WTC11 (cell line): ENCODE data around the gene PPM1G. TPM values are rescaled to one million over a fixed set of nuclear protein-coding genes. Genes with fewer than 3 reads are reported as not detected.

Source experiments
- ATAC-seq: fragments of 200-7000 bp; cut with Tn5 transposase; 2 replicates; pipeline ENCODE4 v1.10.0; 2021; ENCODE audit warnings: mild to moderate bottlenecking, moderate library complexity
- CTCF ChIA-PET: fragments of 300-600 bp; sonication (Branson Sonifier 250); formaldehyde crosslinking; loops from one replicate; lab custom pipeline; 2021; ENCODE audit warnings: antibody characterized with exemption; lab: Charles Lee
- POLR2A ChIA-PET: fragments of 350-600 bp; sonication (Branson Sonifier 250); formaldehyde crosslinking; loops from one replicate; lab custom pipeline; 2021; ENCODE audit warnings: antibody characterized with exemption; lab: Charles Lee
- DNase-seq: peaks from one replicate; pipeline ENCODE4 v3.0.0; 2021; ENCODE audit warnings: low spot score
- H3K27ac Mint-ChIP-seq: 2 replicates; pipeline ENCODE4 v1.8.0; 2021; ENCODE audit warnings: mixed read lengths
- H3K27me3 Mint-ChIP-seq: 2 replicates; pipeline ENCODE4 v1.8.0; 2021; ENCODE audit warnings: low read depth, mild to moderate bottlenecking, moderate library complexity, mixed read lengths
- H3K36me3 Mint-ChIP-seq: 2 replicates; pipeline ENCODE4 v1.8.0; 2021; ENCODE audit warnings: mixed read lengths
- H3K4me1 Mint-ChIP-seq: 2 replicates; pipeline ENCODE4 v1.8.0; 2022; ENCODE audit warnings: mixed read lengths
- H3K4me3 Mint-ChIP-seq: 2 replicates; pipeline ENCODE4 v1.8.0; 2021; ENCODE audit warnings: mild to moderate bottlenecking, moderate library complexity, mixed read lengths
- H3K9me3 Mint-ChIP-seq: 2 replicates; pipeline ENCODE4 v1.8.0; 2021; ENCODE audit warnings: mixed read lengths
- AFF4 ChIP-seq: sonication (generic); formaldehyde crosslinking; IDR thresholded peaks from 2 replicates; pipeline ENCODE4 v1.8.1; 2023; ENCODE audit warnings: mild to moderate bottlenecking, missing genetic modification reagents, borderline replicate concordance
- ARID4B ChIP-seq: sonication (generic); formaldehyde crosslinking; IDR thresholded peaks from 2 replicates; pipeline ENCODE4 v1.8.0; 2023; ENCODE audit warnings: missing genetic modification reagents, mild to moderate bottlenecking, borderline replicate concordance
- ATF6 ChIP-seq: sonication (generic); formaldehyde crosslinking; IDR thresholded peaks from 2 replicates; pipeline ENCODE4 v1.8.1; 2023; ENCODE audit warnings: mild to moderate bottlenecking, missing genetic modification reagents
- CTCF ChIP-seq: fragments of 200-600 bp; IDR thresholded peaks from 2 replicates; pipeline ENCODE4 v1.8.0; 2022; ENCODE audit warnings: antibody characterized with exemption
- FOXK1 ChIP-seq: sonication (generic); formaldehyde crosslinking; IDR thresholded peaks from 2 replicates; pipeline ENCODE4 v1.8.0; 2022; ENCODE audit warnings: mild to moderate bottlenecking, moderate library complexity, missing genetic modification reagents
- FOXP4 ChIP-seq: sonication (generic); formaldehyde crosslinking; IDR thresholded peaks from 2 replicates; pipeline ENCODE4 v1.8.0; 2022; ENCODE audit warnings: mild to moderate bottlenecking, missing genetic modification reagents
- IRF1 ChIP-seq: sonication (generic); formaldehyde crosslinking; IDR thresholded peaks from 2 replicates; pipeline ENCODE4 v1.8.0; 2023; ENCODE audit warnings: missing genetic modification reagents
- JUN ChIP-seq: sonication (generic); formaldehyde crosslinking; IDR thresholded peaks from 2 replicates; pipeline ENCODE4 v1.8.0; 2023; ENCODE audit warnings: mild to moderate bottlenecking, missing genetic modification reagents
- KAT7 ChIP-seq: sonication (generic); formaldehyde crosslinking; IDR thresholded peaks from 2 replicates; pipeline ENCODE4 v1.8.1; 2023; ENCODE audit warnings: missing genetic modification reagents, mild to moderate bottlenecking, borderline replicate concordance
- MLX ChIP-seq: sonication (generic); formaldehyde crosslinking; IDR thresholded peaks from 2 replicates; pipeline ENCODE4 v1.8.1; 2023; ENCODE audit warnings: mild to moderate bottlenecking, missing genetic modification reagents, moderate library complexity
- NR3C1 ChIP-seq: sonication (generic); formaldehyde crosslinking; conservative IDR thresholded peaks from 2 replicates; pipeline ENCODE4 v1.8.1; 2023; ENCODE audit warnings: low read depth, mild to moderate bottlenecking, missing genetic modification reagents
- USF1 ChIP-seq: sonication (generic); formaldehyde crosslinking; IDR thresholded peaks from 2 replicates; pipeline ENCODE4 v1.8.0; 2022; ENCODE audit warnings: mild to moderate bottlenecking, missing genetic modification reagents
- ZNF425 ChIP-seq: fragments of 250-450 bp; sonication (Bioruptor Pico); conservative IDR thresholded peaks from 2 replicates; pipeline ENCODE4 v1.9.0; 2021; ENCODE audit warnings: mild to moderate bottlenecking
- ZNF671 ChIP-seq: fragments of 250-450 bp; sonication (Bioruptor Pico); IDR thresholded peaks from 2 replicates; pipeline ENCODE4 v1.8.0; 2021; ENCODE audit warnings: mild to moderate bottlenecking
- total RNA-seq: library from RNA; stranded (reverse); gene quantifications from 3 replicates; pipeline ENCODE4 v1.2.3, GENCODE V29; 2021

PPM1G gene
- total RNA-seq, 1 experiment from 2014 or later: 193 TPM

GRCh38 chr2:27428213-27428977 lies 19.0 kb upstream of the PPM1G start, which contains the start of gene NRBP1 (continued):
- TF ChIP-seq FOXP4 (CRISPR knock-in tag) (peak; percentile 56), IRF1 (CRISPR knock-in tag) (peak; percentile 19; the same call in 1 of the 2 replicates), FOXK1 (CRISPR knock-in tag) (peak; percentile 83), AFF4 (CRISPR knock-in tag) (peak; percentile 53; the same call in 1 of the 2 replicates)

- Mint-ChIP-seq H3K4me1 (peaks cover 21% of the 10 kb centered on the region), H3K27me3 (no peaks in the 10 kb centered on the region; the same call in 1 of the 2 replicates), H3K9me3 (no peaks in the 10 kb centered on the region), H3K36me3 (no peaks in the 10 kb centered on the region; the same call in 1 of the 2 replicates), H3K4me3 (peak overlapping the region; percentile 91), H3K27ac (peak overlapping the region; percentile 93)
- CTCF ChIA-PET: interaction anchor here (3.1 to 4.4 kb wide), 2 partner anchors 19 to 256 kb away, joined by 13 to 52 read pairs; partner anchors contain the start of gene PPM1G
- POLR2A ChIA-PET: interaction anchor here (0.6 to 4.1 kb wide), 3 partner anchors 18 to 501 kb away, joined by 3 to 28 read pairs (median 3); partner anchors contain the start of gene PPM1G
- ATAC-seq (no peak), DNase-seq (no peak)
- TF ChIP-seq ATF6 (CRISPR knock-in tag) (no peak), KAT7 (CRISPR knock-in tag) (no peak), USF1 (CRISPR knock-in tag) (no peak), MLX (no peak), ARID4B (no peak), NR3C1 (no peak), ZNF671 (CRISPR knock-in tag) (no peak), JUN (no peak), ZNF425 (CRISPR knock-in tag) (no peak), CTCF (no peak)
Measured at GRCh38 chr2:27427863-27428212, 18.4 kb upstream of the PPM1G start.
